ENCODE results near the gene TTLL12.

TTLL12 gene

DNA sequence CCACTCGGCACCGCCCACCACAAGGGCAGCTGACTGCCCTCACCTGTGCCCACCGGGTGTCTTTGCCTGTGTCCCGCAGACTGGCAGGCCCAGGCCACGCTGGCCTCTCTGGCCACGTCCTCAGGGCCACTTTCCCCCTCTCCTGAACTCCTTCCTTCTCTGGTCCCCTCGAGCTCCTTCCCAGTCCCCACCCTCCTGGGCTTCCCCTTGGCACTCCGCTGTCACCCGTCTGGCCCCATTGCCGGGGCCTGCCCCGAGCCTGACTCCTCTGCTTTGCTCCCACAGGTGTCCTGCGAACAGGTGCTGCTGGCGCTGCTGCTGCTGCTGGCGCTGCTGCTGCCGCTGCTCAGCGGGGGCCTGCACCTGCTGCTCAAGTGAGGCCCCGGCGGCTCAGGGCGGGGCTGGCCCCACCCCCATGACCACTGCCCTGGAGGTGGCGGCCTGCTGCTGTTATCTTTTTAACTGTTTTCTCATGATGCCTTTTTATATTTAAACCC lies 58.0 kb downstream of the TTLL12 start:
- Histone ChIP-seq H3K9ac (ENCODE audit: low read length) (no peak overlapping the region), H3K4me3 (ENCODE audit: low read depth in 1 of 2, low read length in 2 of 2) (no peak overlapping the region), H3K27me3 (ENCODE audit: control insufficient read depth in 1 of 2, insufficient read depth in 2 of 2, low read length in 2 of 2) (peaks cover 0 to 4% of the 10 kb centered on the region in 2 donors), H3K36me3 (ENCODE audit: insufficient read depth, low read length) (peaks cover 16% of the 10 kb centered on the region), H3K9me3 (ENCODE audit: low read length) (no peaks in the 10 kb centered on the region), H3K27ac (ENCODE audit: low read depth, low read length) (no peak overlapping the region), H3K4me1 (ENCODE audit: insufficient read depth, low read length) (no peaks in the 10 kb centered on the region)

GRCh38 chr22:43128116-43128515 lies 58.8 kb downstream of the TTLL12 start:
- peaks cover 0 to 4% of the 10 kb centered on the region in 2 donors for H3K27me3 ChIP-seq (ENCODE audit: control insufficient read depth in 1 of 2, insufficient read depth in 2 of 2, low read length in 2 of 2)
- H3K4me1 ChIP-seq (ENCODE audit: insufficient read depth, low read length) = no peaks in the 10 kb centered on the region
- peaks cover 11% of the 10 kb centered on the region for H3K36me3 ChIP-seq (ENCODE audit: insufficient read depth, low read length)
- H3K4me3 ChIP-seq (ENCODE audit: low read depth in 1 of 2, low read length in 2 of 2) = no peak overlapping the region
- H3K27ac ChIP-seq (ENCODE audit: low read depth, low read length) = no peak overlapping the region
- no peaks in the 10 kb centered on the region for H3K9me3 ChIP-seq (ENCODE audit: low read length)
- H3K9ac ChIP-seq (ENCODE audit: low read length) = no peak overlapping the region

DNA sequence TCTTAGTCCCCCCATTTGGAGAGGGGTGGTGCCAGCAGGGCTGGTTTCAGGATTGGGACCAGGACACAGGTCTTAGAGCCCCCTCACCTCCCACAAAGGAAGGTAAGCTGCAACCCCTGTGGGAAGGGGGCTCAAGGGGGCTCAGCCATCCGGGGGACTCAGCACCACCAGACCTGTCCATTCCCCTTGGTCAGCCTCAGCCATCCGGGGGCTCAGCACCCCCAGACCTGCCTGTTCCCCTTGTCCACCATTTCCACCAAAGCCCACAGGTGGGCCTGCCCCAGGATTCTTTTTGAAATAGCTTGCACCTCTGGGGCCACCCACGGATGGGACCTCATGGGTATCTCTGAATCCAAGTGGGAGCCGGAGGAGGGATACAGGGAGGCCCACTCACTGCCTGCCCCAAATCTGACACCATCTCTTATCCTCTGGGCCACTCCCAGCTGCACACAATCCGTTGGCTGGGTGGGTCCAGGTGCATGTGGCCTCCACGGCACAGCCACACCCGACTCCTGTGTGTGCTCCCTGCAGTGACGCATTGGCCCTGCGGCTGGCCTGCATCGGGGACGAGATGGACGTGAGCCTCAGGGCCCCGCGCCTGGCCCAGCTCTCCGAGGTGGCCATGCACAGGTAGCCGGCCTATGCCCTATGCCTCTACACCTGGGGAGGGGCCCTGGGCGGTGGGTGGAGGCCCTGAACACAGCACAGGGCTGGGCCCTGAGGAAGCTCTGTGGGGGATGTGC lies 59.6 kb downstream of the TTLL12 start:
- H3K9ac ChIP-seq (ENCODE audit: low read length) = no peak overlapping the region
- H3K4me1 ChIP-seq (ENCODE audit: insufficient read depth, low read length) = no peaks in the 10 kb centered on the region
- H3K27ac ChIP-seq (ENCODE audit: low read depth, low read length) = no peak overlapping the region

DNA sequence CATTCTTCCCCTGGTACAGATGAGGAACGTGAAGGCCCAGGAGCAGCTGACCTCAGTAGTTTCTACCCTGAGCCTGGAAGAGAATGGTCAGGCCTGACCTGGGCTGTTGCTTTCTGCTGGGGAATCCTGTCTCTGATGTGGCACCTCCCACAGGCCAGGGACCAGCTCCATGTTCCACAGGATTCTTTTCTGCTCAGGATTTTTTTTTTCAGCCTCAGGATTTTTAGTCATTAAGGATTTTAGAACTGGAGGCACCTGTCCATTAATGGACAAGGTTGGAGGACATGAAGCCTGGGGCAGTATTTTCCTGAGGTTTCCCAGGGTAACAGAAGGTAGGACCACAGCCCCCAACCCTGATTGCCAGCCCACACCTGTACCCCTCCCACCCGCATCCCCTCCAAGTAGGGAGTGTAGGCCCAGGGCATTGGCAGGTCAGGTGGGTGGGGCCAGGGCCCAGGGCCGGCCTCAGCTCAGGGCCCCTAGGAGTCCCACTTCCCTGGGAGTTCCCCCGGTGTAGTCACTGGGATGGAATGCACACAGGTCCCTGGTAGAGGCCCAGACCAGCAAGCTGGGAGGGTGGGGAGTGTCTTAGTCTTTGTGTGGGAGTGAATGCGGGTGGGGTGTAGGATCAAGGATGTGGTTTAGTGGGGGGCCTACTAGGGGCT lies 60.3 kb downstream of the TTLL12 start:
- Histone ChIP-seq H3K9ac (ENCODE audit: low read length) (no peak overlapping the region), H3K36me3 (ENCODE audit: insufficient read depth, low read length) (no peaks in the 10 kb centered on the region), H3K27ac (ENCODE audit: low read depth, low read length) (no peak overlapping the region), H3K9me3 (ENCODE audit: low read length) (no peaks in the 10 kb centered on the region), H3K4me3 (ENCODE audit: low read depth in 1 of 2, low read length in 2 of 2) (no peak overlapping the region), H3K4me1 (ENCODE audit: insufficient read depth, low read length) (no peaks in the 10 kb centered on the region), H3K27me3 (ENCODE audit: control insufficient read depth in 1 of 2, insufficient read depth in 2 of 2, low read length in 2 of 2) (peaks cover 0 to 4% of the 10 kb centered on the region in 2 donors)

More for the DNA sequence above, 59.6 kb downstream of the TTLL12 start:
- H3K4me3 ChIP-seq (ENCODE audit: low read depth in 1 of 2, low read length in 2 of 2) = no peak overlapping the region
- peaks cover 4% of the 10 kb centered on the region for H3K36me3 ChIP-seq (ENCODE audit: insufficient read depth, low read length)
- no peaks in the 10 kb centered on the region for H3K9me3 ChIP-seq (ENCODE audit: low read length)
- peaks cover 0 to 4% of the 10 kb centered on the region in 2 donors for H3K27me3 ChIP-seq (ENCODE audit: control insufficient read depth in 1 of 2, insufficient read depth in 2 of 2, low read length in 2 of 2)

GRCh38 chr22:43118953-43119458 lies 67.9 kb downstream of the TTLL12 start:
- Histone ChIP-seq H3K9me3 (ENCODE audit: low read length) (no peaks in the 10 kb centered on the region), H3K36me3 (ENCODE audit: insufficient read depth, low read length) (no peaks in the 10 kb centered on the region), H3K4me3 (ENCODE audit: low read depth in 1 of 2, low read length in 2 of 2) (no peak overlapping the region), H3K9ac (ENCODE audit: low read length) (no peak overlapping the region), H3K27me3 (ENCODE audit: control insufficient read depth in 1 of 2, insufficient read depth in 2 of 2, low read length in 2 of 2) (peaks cover 0 to 4% of the 10 kb centered on the region in 2 donors), H3K4me1 (ENCODE audit: insufficient read depth, low read length) (no peaks in the 10 kb centered on the region), H3K27ac (ENCODE audit: low read depth, low read length) (no peak overlapping the region)

DNA sequence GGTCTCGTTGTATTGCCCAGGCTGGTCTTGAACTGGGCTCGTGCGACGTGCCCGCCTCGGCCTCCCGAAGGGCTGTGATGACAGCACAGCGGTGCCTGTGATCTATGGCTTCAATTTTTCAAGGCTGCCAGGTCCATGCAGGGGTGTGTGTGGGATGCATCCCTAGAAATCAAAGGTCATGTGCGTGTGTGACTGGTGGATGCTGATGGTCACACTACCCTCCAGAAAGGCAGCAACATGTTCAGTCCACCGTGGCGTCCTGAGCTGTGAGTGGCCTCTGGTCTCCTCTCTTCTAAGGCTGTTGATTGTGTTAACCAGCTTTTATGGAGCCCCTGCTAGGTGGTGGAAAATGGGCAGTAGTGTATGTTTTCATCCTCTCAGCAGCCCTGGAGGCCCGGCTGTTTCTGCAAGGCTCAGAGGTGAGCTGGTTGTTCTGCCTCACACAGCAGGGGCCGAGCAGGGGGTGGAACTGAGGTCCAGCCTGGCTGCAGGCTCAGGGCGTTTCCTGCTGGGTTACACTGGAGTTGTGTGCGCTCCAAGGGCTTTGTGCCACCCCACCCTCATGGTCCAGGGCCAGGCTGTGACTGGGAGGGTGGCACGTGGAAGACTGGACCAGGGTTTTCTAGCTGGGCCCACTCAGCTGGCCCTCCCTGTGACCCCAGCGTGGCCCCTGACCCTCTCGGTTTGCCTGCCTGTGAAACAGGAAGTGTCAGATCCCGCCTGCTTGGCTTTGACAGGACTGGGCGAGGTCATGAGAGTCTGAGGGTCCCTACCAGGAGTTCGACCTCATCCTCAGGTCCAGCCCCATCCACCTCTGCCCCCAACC lies 68.7 kb downstream of the TTLL12 start:
- H3K4me1 ChIP-seq (ENCODE audit: insufficient read depth, low read length) = no peaks in the 10 kb centered on the region
- no peak overlapping the region for H3K27ac ChIP-seq (ENCODE audit: low read depth, low read length)
- no peaks in the 10 kb centered on the region for H3K9me3 ChIP-seq (ENCODE audit: low read length)
- no peaks in the 10 kb centered on the region for H3K36me3 ChIP-seq (ENCODE audit: insufficient read depth, low read length)
- no peak overlapping the region for H3K4me3 ChIP-seq (ENCODE audit: low read depth in 1 of 2, low read length in 2 of 2)
- peaks cover 0 to 11% of the 10 kb centered on the region in 2 donors for H3K27me3 ChIP-seq (ENCODE audit: control insufficient read depth in 1 of 2, insufficient read depth in 2 of 2, low read length in 2 of 2)
- no peak overlapping the region for H3K9ac ChIP-seq (ENCODE audit: low read length)

DNA sequence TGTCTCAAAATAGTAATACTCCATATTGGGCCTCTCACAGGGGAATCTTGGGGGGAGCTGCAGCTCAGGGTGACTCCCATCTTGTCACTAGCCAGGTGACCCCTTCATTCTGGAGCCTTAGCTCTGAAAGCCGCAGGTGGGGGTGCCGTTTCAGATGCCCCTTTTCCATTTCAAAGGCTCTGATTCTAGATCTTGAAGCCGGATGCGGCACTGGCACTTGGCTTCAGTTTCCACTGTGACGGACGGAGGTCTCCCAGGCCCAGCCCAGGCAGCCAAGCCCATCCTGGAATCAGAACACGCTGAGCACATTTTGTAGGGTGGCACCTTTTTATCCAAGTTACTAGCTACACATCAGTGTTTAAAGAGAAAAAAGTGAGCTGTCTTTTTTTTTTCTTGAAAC lies 70.0 kb downstream of the TTLL12 start:
- Histone ChIP-seq H3K9me3 (ENCODE audit: low read length) (no peaks in the 10 kb centered on the region), H3K4me3 (ENCODE audit: low read depth in 1 of 2, low read length in 2 of 2) (no peak overlapping the region), H3K36me3 (ENCODE audit: insufficient read depth, low read length) (no peaks in the 10 kb centered on the region), H3K4me1 (ENCODE audit: insufficient read depth, low read length) (no peaks in the 10 kb centered on the region), H3K9ac (ENCODE audit: low read length) (no peak overlapping the region), H3K27me3 (ENCODE audit: control insufficient read depth in 1 of 2, insufficient read depth in 2 of 2, low read length in 2 of 2) (peaks cover 11 to 23% of the 10 kb centered on the region in 2 donors), H3K27ac (ENCODE audit: low read depth, low read length) (no peak overlapping the region)

All from muscle layer of colon (tissue), 2 donors.